Stimulated activated CD4-positive, alpha-beta T cell treated with anti-CD3 and anti-CD28 coated beads, Interleukin-15, amount 100 ng/mL, for 48 hours (primary cell): Measurements from ENCODE around the gene SSNA1.
A peak's percentile ranks its signal among the peaks of the same experiment; 100 is the strongest.

Experiments used
- DNase-seq, 2 donors: peaks; one replicate each; pipeline ENCODE4 v3.0.0-alpha.2; 2020; ENCODE audit warnings: low read depth in 2 of 2

SSNA1 gene

GRCh38 chr9:137152844-137153405, 35.6 kb upstream of the SSNA1 start:
- DNase-seq = no peak

GRCh38 chr9:137156567-137157375, 31.7 kb upstream of the SSNA1 start:
- peak; percentile 55 to 59 for DNase-seq

- no peak for DNase-seq
These were observed 30.7 kb upstream of the SSNA1 start for GRCh38 chr9:137157618-137158415.

- DNase-seq = no peak
These were observed 29.9 kb upstream of the SSNA1 start for GRCh38 chr9:137158625-137159024.

GRCh38 chr9:137159105-137160053, 29.1 kb upstream of the SSNA1 start:
- DNase-seq = no peak

GRCh38 chr9:137160054-137160425, 28.4 kb upstream of the SSNA1 start:
- no peak for DNase-seq

GRCh38 chr9:137160716-137161557, 27.5 kb upstream of the SSNA1 start:
- no peak for DNase-seq

- no peak for DNase-seq
These were observed 26.7 kb upstream of the SSNA1 start for GRCh38 chr9:137161558-137162486.

GRCh38 chr9:137162505-137163364, 25.7 kb upstream of the SSNA1 start:
- DNase-seq = no peak

- DNase-seq = no peak
These were observed 25.1 kb upstream of the SSNA1 start for GRCh38 chr9:137163365-137163715.

GRCh38 chr9:137163805-137164204, 24.7 kb upstream of the SSNA1 start:
- no peak for DNase-seq

GRCh38 chr9:137164370-137165249, 23.9 kb upstream of the SSNA1 start:
- DNase-seq = no peak

- DNase-seq = no peak
These were observed 23.1 kb upstream of the SSNA1 start for GRCh38 chr9:137165250-137165836.

- DNase-seq = no peak
These were observed 21.9 kb upstream of the SSNA1 start for GRCh38 chr9:137166380-137167229.

- DNase-seq = no peak
These were observed 21.2 kb upstream of the SSNA1 start for GRCh38 chr9:137167277-137167746.
